Keratinocyte (primary cell): ENCODE measurements around the gene GMIP.

ENCODE experiments used
- CTCF ChIP-seq, 3 experiments: IDR thresholded peaks in 1 of 3; conservative IDR thresholded peaks in 1 of 3; optimal IDR thresholded peaks in 1 of 3; 2 replicates in 2 of 3; 3 replicates in 1 of 3; pipeline versions ENCODE3 to v1.5.1; 2011; ENCODE audit warnings: low read length in 3 of 3, mild to moderate bottlenecking in 3 of 3, moderate library complexity in 2 of 3, control low read depth in 1 of 3, inconsistent platforms in 1 of 3; ENCODE audit not compliant: insufficient read depth in 2 of 3; ENCODE audit errors: extremely low read depth in 1 of 3
- EZH2 ChIP-seq: IDR thresholded peaks from one replicate; pipeline ENCODE4 v1.6.1; 2012; ENCODE audit warnings: inconsistent platforms, mild to moderate bottlenecking, low read length, moderate library complexity

GRCh38 chr19:19619849-19620210 lies 23.6 kb downstream of the GMIP start:
- TF ChIP-seq CTCF (optimal IDR thresholded peaks at IDR 0.05 in 1 of 3, IDR thresholded peaks at IDR 0.05 in 1 of 3, conservative IDR thresholded peaks at IDR 0.05 in 1 of 3; ENCODE audit: extremely low read depth in 1 of 3, insufficient read depth in 2 of 3, low read length in 3 of 3) (no peak), EZH2 (no peak)
